HG03139 (cell line): ENCODE results near the gene UBQLN3.

ENCODE experiments used
- ATAC-seq: cut with Tn5 transposase; IDR thresholded peaks from one replicate; pipeline ENCODE4 v1.9.1; 2021; ENCODE audit not compliant: unreplicated experiment

Gene UBQLN3

DNA sequence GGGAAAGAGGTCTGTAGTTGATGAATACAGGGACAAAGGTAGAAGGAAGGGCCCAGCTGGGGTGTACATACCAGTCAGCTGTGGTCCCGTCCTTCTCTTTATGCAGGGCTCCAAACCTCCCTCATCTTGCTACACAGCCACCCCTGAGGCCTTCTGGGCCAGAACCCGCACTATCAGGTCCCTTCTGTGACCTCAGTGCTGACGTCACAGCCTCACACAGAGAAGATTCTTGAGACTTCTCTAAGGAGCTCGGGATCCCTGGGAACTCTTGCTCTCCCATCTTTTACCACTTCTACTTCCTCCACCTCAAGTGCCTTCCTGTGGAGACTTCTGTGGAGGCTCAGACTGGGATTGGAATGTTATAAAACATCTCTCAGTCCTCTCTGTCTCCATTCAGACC is at the start of gene UBQLN3:
Gene UBQLN3 (minus strand): TSS at position 155 of the 400 bp plus-strand sequence. CDS start 399 bp downstream, outside the sequence.
- ATAC-seq, result no peak

DNA sequence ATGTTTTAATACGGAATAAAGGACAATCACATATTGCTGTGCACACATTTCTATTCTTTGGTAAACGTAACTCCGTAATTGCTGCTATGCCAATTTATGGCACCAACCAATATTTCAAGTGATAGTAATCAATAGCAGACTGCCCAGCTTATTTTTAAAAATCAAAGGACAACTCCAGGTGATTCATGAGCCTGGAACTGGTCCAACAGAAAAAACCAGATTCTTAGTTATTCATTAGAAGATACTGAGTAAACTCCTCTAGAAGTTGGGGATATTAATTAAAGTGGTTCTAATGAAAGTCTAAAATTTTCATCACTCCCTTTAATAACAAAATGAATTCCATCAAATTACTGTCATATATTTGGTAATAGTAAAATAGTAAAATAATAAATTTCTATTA is 48.0 kb upstream of the UBQLN3 start:
- no peak for ATAC-seq

DNA sequence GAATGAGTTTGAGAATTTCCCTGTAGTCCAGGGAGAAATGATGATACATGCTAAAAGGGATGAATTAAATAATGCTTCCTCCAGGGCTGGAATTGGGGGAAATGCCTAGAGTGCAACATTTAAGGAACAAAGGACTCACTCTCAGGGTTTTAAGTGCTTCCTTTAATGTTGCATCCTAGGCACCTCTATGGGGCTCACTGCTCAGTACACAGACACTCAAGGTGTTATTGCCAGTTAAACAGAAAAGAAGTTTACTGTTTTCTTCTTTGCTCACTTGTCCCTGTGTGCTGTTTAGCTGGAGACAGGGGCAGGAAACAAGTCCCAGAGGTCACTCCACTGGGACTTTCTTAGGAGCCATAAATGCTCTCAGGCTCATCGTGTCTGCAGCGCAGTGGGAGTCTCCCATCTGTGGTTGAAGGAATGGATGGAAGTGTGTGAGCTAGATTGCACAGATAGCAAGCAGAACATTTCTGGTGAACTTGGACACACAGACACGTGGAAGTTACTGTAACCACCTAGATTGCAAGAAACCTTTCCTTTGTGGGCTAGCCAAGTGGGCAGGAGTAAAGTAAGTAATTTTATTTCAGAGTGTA is 46.9 kb upstream of the UBQLN3 start:
- no peak for ATAC-seq

DNA sequence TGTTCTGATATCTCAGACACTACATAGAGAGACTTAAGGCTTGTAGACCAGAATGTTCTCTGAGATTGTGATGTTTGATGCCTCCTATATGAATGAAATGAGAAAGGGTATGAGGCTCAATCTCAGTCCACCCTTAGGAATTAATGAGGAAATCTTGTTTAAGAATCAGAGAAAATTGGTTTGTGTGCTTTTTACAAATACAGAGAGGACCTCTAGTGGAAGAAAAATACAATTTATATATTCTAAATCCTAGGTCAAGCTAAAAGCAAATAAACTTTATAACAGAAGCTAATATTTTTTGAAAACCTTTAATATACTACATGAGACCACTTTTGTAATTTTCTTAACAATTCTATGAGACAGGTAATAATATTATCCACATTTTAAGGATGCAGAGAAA is 43.6 kb upstream of the UBQLN3 start:
- ATAC-seq, result no peak

DNA sequence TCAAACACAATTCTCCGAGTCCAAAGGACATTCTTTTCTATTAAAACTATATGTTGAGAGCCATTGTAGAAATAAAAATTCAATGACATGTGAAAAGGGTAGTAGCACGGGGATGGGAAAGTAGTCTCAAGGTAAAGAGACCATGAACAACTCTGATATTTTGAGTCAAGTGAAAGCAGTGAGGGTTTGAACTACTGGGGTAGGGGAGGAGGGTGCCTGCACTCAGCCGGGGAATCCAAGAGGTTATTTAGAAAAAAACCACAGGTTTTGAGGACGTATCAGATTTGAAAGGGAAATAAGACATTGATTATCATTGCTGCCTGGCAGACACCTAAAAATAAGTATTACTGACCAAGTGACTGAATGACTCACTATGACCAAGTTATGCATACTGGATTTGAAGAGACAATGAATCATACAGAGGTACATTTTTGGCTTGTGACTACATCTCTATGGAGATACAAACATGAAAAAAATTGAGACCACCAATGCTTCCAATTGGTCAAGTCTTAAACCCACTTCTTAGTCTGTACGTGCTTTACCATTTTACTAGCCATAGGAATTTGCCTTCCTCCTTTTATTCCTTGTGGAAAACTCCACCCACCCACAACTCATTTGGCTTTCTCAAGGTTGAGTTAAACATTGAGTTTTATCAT is 40.8 kb upstream of the UBQLN3 start:
- no peak for ATAC-seq

DNA sequence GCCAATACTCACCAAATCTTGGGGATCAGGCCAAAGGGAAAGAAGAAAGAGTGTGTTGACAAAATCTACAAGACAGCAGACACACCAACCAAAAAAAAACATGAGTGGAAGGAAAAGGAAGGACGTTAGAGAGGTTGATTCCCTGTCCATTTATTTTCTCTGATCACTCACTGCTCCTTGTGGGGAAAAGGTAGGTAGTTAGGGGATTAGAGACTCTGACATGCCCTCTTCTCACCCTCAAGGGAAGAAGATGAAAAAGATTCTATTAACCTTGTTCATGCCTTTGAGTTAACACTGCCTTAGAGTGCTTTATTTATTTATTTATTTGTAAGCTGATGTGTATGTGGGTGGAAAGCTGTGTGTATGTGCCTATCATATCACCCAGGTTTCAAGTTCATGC is 38.7 kb upstream of the UBQLN3 start, which contains the start of gene OR52H1:
Gene OR52H1 (minus strand): TSS at position 101 of the 400 bp plus-strand sequence. CDS start 3,035 bp downstream, outside the sequence.
- ATAC-seq, result no peak

DNA sequence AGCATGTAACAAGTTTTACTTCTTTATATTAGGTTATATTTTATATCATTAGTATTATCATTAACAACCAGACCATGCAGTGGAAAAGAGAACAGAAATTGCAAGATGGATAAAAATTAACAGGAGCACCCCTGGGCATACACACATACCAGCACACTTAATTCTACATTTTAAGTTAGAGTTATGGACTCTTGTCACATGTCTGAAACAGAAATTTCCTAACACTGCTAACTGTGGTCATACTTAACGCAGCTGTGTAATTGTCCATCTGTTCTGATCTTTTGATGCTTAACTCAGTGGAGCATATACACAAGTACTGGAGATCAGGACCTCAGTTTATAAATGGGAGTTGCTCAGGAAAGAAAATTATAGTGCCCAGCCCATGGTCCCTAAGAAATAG is 38.2 kb upstream of the UBQLN3 start:
- peak; percentile 79 for ATAC-seq

DNA sequence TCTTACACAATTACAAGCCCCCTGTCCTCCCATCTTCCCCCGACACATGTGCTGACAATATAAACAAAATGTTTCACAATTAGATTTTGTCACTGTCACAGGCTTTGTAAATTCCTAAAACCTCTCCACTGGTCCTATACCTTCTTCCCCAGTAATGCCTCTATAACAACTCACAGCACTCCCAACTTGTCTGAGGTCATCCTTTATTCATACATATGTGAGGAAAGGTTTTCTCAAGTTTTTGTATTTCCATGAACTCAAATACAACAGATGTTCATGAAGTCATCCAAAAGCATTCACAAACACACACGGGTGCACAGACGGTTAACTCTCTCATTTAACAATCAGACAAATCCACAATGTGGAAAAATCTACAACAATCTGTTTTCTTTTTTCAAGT is 36.7 kb upstream of the UBQLN3 start:
- ATAC-seq, result no peak

DNA sequence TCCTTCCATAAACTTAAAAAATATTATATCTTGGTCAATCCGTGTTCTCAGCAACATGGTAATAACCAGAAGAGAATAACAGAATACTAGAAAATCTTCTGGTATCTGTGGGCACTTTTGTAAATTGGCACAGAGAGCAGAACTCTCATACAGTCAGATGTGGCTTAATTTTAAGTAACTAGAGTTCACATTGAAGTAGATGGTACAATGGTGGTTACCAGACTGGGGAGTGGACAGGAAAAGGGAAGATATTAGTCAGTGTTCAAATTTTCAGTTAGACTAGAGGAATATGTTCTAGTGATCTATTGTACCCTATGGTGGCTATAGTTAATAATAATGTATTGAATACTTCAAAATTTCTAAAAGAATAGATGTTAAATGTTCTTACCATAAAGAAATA is 31.7 kb upstream of the UBQLN3 start:
- ATAC-seq, result no peak

DNA sequence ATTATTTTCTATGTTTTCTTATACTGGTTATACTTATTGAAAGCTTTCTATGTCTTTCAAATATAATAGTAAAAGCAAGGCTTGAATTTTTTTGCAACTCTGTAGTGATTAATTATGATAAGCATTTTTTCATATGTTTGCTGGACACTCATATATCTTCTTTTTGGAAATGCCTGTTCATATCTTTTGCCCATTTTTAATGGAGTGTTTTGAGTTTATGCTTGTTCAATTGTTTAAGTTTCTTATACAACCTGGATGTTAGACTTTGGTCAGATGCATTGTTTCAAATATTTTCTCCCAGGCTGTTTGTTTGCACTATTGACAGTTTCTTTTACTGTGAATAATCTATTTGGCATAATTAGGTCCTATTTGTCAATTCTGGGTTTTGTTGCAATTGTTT is 26.7 kb upstream of the UBQLN3 start:
- no peak for ATAC-seq

DNA sequence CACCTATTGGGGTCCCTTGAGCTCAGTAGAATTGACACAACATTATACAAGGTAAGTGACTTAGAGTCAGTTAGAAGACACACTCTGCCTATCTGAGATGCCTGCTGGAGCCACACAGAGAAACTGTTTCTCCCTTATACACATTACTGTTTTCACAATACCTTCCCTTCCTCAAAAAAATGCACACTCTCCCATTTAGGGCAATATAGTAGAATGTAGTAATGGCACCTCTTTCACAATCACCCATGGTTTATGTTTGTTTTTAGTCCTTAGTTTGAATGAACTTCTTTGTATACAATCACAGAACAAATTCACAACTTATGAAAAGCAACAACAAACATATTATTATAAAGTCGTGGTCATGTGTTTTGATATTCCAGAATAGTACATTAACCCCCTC is 24.3 kb upstream of the UBQLN3 start:
- no peak for ATAC-seq

DNA sequence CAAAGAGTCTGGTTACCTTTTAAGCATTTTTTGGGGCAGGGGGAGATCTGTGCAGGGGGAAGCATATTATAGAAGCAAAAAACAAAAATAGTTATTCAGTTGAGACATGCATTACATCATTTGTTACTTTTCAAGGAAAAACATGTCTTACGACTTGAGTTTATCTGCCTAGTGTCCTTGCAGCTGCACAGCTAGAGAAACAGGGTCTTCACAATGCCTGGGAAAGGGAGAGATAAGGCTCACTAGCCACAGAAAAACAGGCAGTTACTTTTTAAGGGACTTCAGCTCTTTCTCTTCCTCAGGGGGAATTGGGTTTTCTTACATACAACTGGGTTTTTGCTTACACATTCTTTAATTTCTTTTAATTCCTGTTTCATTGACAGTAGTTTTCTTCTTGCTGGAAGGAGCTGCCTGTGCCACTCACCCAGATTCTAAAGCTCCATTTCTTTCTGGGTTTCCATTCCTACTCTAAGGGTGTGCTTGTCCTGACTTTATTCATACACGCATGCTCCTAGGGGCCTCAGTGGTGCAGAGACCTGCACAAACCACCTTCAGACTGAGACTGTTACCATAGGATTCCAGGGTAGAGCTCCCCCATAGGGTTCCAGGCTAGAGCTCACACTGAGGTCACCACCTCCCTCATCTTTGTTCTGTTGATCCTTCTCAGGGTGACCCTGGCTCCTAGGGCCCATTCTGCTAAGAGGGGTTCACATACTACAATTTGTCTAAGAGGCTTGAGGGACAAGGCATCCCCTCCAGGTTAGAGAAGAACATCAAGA is 21.5 kb upstream of the UBQLN3 start:
- no peak for ATAC-seq

DNA sequence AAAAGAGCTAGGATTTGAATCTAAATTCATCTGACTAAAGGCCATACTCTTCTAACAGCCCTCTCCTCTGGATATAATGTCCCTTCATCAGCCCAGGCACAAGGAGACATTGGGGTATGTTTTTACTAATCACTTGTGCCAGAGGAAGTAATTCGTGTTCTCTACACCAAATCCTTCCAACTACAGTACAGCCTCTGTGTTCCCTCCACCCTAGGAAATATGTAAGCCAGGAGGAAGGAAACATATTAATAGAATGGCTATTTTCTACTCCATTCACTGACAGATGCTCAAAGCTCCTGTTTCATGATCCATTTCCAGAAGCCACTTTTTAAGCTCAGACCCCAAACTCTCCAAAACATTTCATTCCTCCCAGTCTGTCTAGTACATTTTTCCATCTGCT is 18.7 kb upstream of the UBQLN3 start:
- no peak for ATAC-seq

DNA sequence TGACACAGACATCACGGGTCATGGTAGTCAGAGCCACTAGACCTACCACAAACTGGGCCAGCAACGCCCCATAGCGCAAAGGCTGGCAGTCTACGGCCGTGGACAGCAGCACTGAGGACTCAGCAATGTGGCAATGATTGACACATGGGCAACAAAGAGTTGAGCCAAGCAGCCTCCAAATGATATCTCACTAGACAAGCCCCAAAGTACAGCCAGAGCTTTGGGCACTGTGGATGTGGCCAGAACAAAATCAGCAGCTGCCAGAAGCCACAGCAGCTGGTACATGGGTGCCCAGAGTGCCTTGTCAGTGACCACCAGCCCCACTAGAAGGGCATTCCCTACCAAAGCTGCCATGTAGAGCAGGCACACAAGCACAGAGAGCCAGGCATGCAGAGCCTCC is 18.0 kb upstream of the UBQLN3 start:
- ATAC-seq, result no peak

DNA sequence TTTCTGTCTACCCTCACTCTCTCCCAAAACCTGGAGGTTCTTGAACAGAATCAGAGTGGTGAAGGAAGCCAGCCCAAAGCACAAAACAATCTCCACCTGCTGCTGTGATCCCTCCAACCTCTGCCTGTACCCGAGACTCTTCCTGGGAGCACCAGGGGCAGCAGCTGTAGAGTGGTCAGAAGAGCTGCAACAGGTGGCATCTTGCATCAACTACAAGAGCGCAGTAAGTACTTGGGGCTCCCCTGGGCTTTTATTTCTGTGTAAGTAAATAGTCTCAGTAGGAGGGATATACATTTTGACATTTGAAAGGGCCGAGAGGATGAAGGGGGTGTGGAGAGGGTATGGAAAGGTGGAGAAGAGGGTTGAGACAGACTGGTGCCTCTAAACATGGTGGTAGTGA is 15.0 kb upstream of the UBQLN3 start:
- ATAC-seq, result no peak

DNA sequence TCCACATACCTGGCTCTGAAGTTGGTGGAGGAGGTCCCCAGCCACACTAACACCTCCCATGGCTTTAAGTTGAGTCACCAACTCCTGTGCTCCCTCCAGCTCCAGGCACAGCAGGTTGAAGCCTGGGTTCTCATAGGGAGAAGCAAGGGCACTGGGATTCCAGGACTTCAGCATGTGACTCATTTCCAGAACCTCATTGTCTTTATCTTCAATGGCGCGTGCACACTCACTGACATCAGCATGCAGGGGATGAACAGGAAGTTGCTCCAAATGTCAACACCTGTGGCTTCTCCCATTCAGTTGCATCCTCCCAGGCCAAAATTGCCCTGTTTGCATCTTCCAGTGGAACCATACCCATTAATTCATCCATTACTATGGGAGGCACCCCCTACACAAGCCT is 12.6 kb upstream of the UBQLN3 start:
- ATAC-seq, result no peak

DNA sequence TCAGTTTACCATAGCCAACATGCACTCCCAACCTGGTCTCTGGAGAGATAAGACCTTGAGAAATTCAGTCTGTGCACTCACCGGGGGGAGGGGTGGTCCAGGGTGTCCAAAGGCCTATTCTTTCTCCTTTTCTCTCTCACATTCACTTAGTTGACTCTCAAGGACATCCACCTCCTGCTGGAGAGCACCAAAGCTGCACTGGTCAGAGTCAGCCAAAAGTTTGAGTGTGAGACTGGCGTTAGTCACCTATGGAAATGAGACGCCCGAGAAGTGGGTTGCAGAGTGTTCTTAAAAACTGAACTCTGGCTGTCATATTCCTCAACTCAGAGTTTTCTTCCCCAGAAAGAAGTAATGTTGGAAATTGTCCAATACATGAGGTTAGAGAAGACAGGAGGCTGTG is 11.8 kb upstream of the UBQLN3 start:
- ATAC-seq, result no peak

DNA sequence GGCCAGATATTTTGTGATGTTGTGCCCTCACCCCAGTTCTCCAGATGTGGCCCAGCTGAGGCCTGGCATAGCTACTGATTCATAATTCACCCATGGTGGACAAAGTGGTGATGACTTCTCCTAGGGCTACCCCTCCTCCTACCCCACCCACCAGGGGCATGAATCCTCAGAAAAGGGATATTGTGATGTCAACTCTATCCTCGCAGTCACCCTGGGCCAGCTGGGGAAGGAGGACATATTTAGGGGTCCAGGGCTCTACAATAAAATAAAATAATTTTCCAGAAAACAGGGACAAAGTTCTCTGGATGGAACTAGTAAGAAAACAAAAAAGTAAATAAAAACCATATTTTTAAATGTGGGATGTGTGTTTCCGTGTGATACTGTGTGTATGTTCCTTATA is 6.8 kb upstream of the UBQLN3 start, which contains the start of gene UBQLNL:
Gene UBQLNL (minus strand): TSS at position 101 of the 400 bp plus-strand sequence. CDS start 258 bp downstream, outside the sequence.
- no peak for ATAC-seq

DNA sequence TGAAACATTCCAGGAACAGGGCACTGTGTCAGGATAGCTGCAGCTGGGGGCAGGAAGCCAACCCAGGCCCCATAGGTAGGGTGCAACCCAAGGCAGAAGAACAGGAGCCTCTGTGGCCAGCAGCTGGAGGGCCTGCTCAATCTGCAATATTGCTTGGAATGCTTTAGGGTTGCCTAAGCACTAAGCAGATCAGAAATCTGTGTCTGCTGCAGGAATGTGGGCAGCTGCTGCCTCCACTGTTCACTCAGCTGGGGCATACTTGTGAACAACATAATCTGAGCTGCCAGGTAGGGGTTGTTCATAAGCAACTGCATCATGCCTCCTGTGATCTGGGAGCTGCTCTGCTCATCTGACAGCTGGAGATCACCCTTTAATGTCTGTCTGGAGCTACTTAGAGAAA is 5.1 kb upstream of the UBQLN3 start:
- ATAC-seq, result no peak

DNA sequence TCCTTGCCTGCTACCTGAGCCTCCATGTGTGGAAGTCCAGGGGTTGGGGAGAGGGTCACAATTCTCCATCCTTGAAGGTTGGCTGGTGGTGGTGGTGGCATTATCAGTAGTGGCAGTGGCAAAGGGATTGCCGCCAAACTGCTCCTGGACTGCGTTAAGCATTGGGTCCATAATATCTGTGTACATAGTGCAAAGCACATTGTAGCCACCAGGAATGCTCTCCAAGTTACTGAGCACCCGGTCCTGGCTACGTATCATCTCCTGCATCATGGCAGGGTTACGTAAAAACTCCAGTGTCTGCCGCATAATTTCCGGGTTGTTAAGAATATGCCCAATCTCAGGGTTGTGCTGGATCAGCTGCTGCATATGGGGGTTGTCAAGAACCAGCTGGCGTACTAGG is 1.2 kb downstream of the UBQLN3 start:
- ATAC-seq, result no peak

DNA sequence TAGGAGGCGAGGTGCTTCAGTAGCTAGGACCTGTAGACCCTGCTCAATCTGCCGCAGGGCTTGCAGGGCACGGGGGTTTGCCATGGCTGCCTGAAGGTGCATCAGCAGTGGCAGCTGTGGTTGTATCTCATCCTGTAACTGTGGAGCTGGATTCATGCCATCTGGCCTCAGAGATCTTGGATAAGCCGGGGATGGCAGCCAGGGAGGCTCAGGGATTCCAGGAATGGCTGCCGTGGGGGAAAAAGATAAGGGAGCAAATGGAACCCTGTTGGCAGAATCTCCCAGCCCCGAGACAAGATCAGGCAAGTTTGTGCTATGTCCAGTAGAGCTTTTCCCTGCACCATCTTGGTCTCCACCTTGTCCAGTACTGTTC is 1.8 kb downstream of the UBQLN3 start:
- ATAC-seq, result no peak
